Naive thymus-derived CD8-positive, alpha-beta T cell (primary cell): ENCODE data around the gene NT5C1A. TPM values are rescaled to one million over a fixed set of nuclear protein-coding genes. Genes with fewer than 3 reads are reported as not detected.

ENCODE experiments used
- ATAC-seq, 2 donors: fragments of 150-1000 bp; cut with Tn5 transposase in 1 of 2; sonication (Bioruptor Pico), chemical (Tn5 transposase) in 1 of 2; 1 replicate in 1 of 2; 2 replicates in 1 of 2; pipeline ENCODE4 v1.10.0; 2021; ENCODE audit warnings: mild to moderate bottlenecking in 2 of 2, moderate library complexity in 2 of 2
- POLR2A ChIA-PET: fragments of 350-600 bp; sonication (Branson Sonifier 250); formaldehyde crosslinking; loops from one replicate; lab custom pipeline; 2021; ENCODE audit warnings: antibody characterized with exemption; lab: Charles Lee
- DNase-seq, 10 donors: peaks; one replicate each; pipeline versions ENCODE4 v3.0.0 to v3.0.0-alpha.2; 2020 to 2022
- H3K27ac Mint-ChIP-seq, 10 donors: one replicate each; pipeline ENCODE4 v1.8.0; 2020 to 2022; ENCODE audit warnings: mild to moderate bottlenecking in 10 of 10, mixed read lengths in 10 of 10, moderate library complexity in 4 of 10, inconsistent platforms in 1 of 10
- H3K27me3 Mint-ChIP-seq, 5 donors: one replicate each; pipeline ENCODE4 v1.8.0; 2021 to 2022; ENCODE audit warnings: mixed read lengths in 5 of 5
- H3K36me3 Mint-ChIP-seq, 3 donors: one replicate each; pipeline ENCODE4 v1.8.0; 2020 to 2022; ENCODE audit warnings: mixed read lengths in 3 of 3, mild to moderate bottlenecking in 2 of 3, inconsistent platforms in 1 of 3
- H3K4me1 Mint-ChIP-seq, 4 donors: one replicate each; pipeline ENCODE4 v1.8.0; 2021 to 2022; ENCODE audit warnings: mixed read lengths in 4 of 4
- H3K4me3 Mint-ChIP-seq, 10 donors: one replicate each; pipeline ENCODE4 v1.8.0; 2020 to 2022; ENCODE audit warnings: mild to moderate bottlenecking in 10 of 10, mixed read lengths in 10 of 10, moderate library complexity in 6 of 10, inconsistent platforms in 1 of 10
- H3K9me3 Mint-ChIP-seq, 9 donors: one replicate each; pipeline ENCODE4 v1.8.0; 2020 to 2022; ENCODE audit warnings: mixed read lengths in 9 of 9, mild to moderate bottlenecking in 3 of 9, inconsistent platforms in 1 of 9, moderate library complexity in 1 of 9
- polyA plus RNA-seq, 3 donors: library from polyadenylated mRNA; unstranded; fragments of 300-500 nt; fragmentation: Illumina TruSeq; gene quantifications; one replicate each; pipeline ENCODE4 v1.2.3, GENCODE V29; 2021
- total RNA-seq, 8 experiments: library from RNA in 2 of 8; stranded (reverse) in 2 of 8; gene quantifications; one replicate each; pipeline ENCODE4 v1.2.3 and lab custom pipeline; 2021 to 2026

The NT5C1A gene
- total RNA-seq, result under 1 TPM; 0.71 to 0.88 TPM
- not detected for polyA plus RNA-seq
- 0 to 5.8 (median 1.8) reads per million in 6 experiments for total RNA-seq (lab: John Stamatoyannopoulos, UW)

GRCh38 chr1:39671793-39672550 is at the start of gene NT5C1A:
Gene NT5C1A, minus strand, starts transcription at chr1:39672107. Its CDS starts 69 bp downstream, at chr1:39672038.
- POLR2A ChIA-PET, result interaction anchor here (0.6 to 6.3 kb wide), 8 partner anchors 9 to 119 kb away, joined by 3 to 37 read pairs (median 7); partner anchors contain the start of genes HPCAL4 and PPIE
- peak in 3 of 10 donors; percentile 29 to 38 (median 32) for DNase-seq

GRCh38 chr1:39721664-39722063 is 49.8 kb upstream of the NT5C1A start:
- H3K36me3 Mint-ChIP-seq, result no peaks in the 10 kb centered on the region
- ATAC-seq (no peak), DNase-seq (no peak)
- POLR2A ChIA-PET, result no interaction called here
- H3K27ac Mint-ChIP-seq, result no peak overlapping the region
- H3K4me1 Mint-ChIP-seq, result no peaks in the 10 kb centered on the region
- H3K4me3 Mint-ChIP-seq, result no peak overlapping the region
- peaks cover 17 to 54% (median 31%) of the 10 kb centered on the region in 5 donors for H3K27me3 Mint-ChIP-seq
- no peaks in the 10 kb centered on the region for H3K9me3 Mint-ChIP-seq

More at GRCh38 chr1:39671793-39672550, at the start of gene NT5C1A:
- ATAC-seq, result peak; percentile 62
- Mint-ChIP-seq H3K27me3 (peaks cover 17 to 47% (median 33%) of the 10 kb centered on the region in 5 donors), H3K36me3 (peaks cover 0 to 4% (median 0%) of the 10 kb centered on the region in 3 donors), H3K4me3 (peak within 1 kb of the TSS; percentile 53 to 79 (median 70)), H3K27ac (peak within 1 kb of the TSS in 3 of 10 donors; percentile 11 to 68 (median 43)), H3K4me1 (peaks cover 0 to 16% (median 5%) of the 10 kb centered on the region in 4 donors), H3K9me3 (no peaks in the 10 kb centered on the region)

DNA sequence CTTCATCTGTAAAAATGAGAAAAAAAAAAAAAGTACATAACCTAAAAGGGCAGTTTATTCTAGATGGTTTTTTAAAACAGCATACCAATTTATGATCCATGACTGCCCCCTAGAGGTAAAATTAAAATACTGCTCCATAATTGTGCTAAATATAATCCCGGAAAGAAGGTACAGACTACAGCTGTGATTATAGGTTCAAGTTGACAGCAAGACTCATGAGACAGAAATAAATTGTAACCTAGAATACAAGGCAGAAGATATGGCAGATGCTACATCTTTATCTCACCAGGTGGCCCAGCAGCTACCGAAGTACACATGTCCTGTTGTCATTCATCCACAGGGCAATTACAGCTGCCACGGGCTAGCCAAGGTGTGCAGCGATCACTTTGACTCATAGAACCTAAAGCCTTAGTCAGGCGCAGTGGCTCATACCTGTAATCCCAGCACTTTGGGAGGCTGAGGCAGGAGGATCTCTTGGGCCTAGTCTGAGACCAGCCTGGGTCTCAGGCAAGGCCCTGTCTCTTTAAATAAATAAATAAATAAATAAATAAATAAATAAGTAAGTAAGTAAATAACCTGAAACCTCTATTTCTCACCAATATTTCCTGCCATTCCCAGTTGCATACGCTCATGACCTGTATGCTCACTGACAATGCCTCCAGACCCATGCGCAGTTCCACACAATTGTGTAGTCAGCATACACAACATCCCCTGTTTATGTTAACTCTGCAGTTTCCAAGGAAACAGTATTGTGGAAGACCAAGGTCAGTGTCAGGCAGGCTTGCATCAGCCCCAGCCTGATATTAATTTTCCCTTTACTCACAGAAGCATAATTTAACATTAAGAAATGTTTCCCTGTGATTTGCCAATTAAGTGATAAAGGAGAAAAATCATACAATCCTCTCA is 48.4 kb upstream of the NT5C1A start:
- Mint-ChIP-seq H3K27me3 (peaks cover 19 to 49% (median 32%) of the 10 kb centered on the region in 5 donors), H3K9me3 (no peaks in the 10 kb centered on the region), H3K27ac (peak overlapping the region in 1 of 10 donors; percentile 51), H3K36me3 (no peaks in the 10 kb centered on the region), H3K4me1 (no peaks in the 10 kb centered on the region), H3K4me3 (no peak overlapping the region)
- DNase-seq (peak in 5 of 10 donors; percentile 7 to 76 (median 75)), ATAC-seq (peak; percentile 77 to 78)
- POLR2A ChIA-PET, result interaction anchor here (0.6 to 1.7 kb wide), 3 partner anchors 48 to 115 kb away, joined by 3 to 7 read pairs (median 3); partner anchors contain the start of gene NT5C1A

- no peak overlapping the region for H3K4me3 Mint-ChIP-seq
- no peaks in the 10 kb centered on the region for H3K9me3 Mint-ChIP-seq
- ATAC-seq (no peak), DNase-seq (no peak)
- POLR2A ChIA-PET, result no interaction called here
- peaks cover 20 to 43% (median 33%) of the 10 kb centered on the region in 5 donors for H3K27me3 Mint-ChIP-seq
- no peak overlapping the region for H3K27ac Mint-ChIP-seq
- H3K4me1 Mint-ChIP-seq, result no peaks in the 10 kb centered on the region
- no peaks in the 10 kb centered on the region for H3K36me3 Mint-ChIP-seq
Observed at GRCh38 chr1:39717809-39718208, 45.9 kb upstream of the NT5C1A start.

DNA sequence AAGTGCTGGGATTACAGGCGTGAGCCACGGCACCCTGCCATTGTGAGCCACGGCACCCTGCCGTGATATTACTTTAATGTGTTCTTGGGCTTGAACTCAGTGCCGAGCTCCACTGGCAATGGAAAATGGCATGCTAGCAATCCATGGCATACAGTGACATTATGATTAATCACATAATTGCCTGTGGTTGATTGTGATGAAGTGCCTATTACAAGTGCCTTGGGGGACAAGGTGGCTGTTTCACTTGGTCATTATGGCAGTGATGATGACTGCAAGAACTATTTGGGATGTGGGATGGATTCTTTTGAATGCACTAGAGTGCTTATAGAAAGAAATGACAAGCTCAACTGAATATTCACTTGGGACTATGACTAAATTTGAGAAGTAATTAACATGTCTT is 41.6 kb upstream of the NT5C1A start:
- ATAC-seq (no peak), DNase-seq (no peak)
- Mint-ChIP-seq H3K4me1 (no peaks in the 10 kb centered on the region), H3K27ac (no peak overlapping the region), H3K4me3 (no peak overlapping the region), H3K27me3 (peaks cover 29 to 59% (median 32%) of the 10 kb centered on the region in 5 donors), H3K9me3 (no peaks in the 10 kb centered on the region), H3K36me3 (no peaks in the 10 kb centered on the region)
- POLR2A ChIA-PET, result interaction anchor here (1.4 kb wide), 1 partner anchor 40 kb away, joined by 3 read pairs; no protein-coding TSS in a partner anchor

DNA sequence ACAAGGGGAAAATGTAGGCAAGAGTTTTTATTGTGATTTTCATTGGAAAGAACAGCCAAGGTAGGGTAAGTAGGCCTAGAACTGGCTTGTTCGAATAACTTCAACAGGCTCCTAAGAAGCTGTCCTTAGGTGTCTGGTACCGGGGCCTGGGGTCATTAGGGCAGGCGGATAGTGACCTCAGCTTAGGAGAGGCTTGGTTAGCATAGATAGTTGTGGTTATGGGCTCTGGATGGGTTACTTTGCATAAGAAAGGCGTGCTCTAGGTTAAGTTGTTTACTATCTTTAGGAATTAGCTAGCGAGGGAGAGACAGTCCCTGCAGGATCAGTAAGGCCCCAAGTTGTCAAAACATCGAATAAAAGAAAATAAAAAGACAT is 40.0 kb upstream of the NT5C1A start:
- Mint-ChIP-seq H3K27me3 (peaks cover 20 to 50% (median 24%) of the 10 kb centered on the region in 5 donors), H3K27ac (no peak overlapping the region), H3K9me3 (no peaks in the 10 kb centered on the region), H3K36me3 (no peaks in the 10 kb centered on the region), H3K4me3 (no peak overlapping the region), H3K4me1 (no peaks in the 10 kb centered on the region)
- no peak for DNase-seq
- no peak for ATAC-seq
- POLR2A ChIA-PET, result no interaction called here

- no peak overlapping the region for H3K4me3 Mint-ChIP-seq
- H3K27ac Mint-ChIP-seq, result no peak overlapping the region
- H3K4me1 Mint-ChIP-seq, result no peaks in the 10 kb centered on the region
- peaks cover 15 to 49% (median 17%) of the 10 kb centered on the region in 5 donors for H3K27me3 Mint-ChIP-seq
- DNase-seq, result no peak
- H3K9me3 Mint-ChIP-seq, result no peaks in the 10 kb centered on the region
- POLR2A ChIA-PET, result no interaction called here
- ATAC-seq, result no peak
- H3K36me3 Mint-ChIP-seq, result no peaks in the 10 kb centered on the region
Observed at GRCh38 chr1:39711104-39711965, 39.4 kb upstream of the NT5C1A start.

- peaks cover 4 to 34% (median 11%) of the 10 kb centered on the region in 5 donors for H3K27me3 Mint-ChIP-seq
- POLR2A ChIA-PET, result interaction anchor here (1.1 kb wide), 1 partner anchor 16 kb away, joined by 3 read pairs; no protein-coding TSS in a partner anchor
- no peaks in the 10 kb centered on the region for H3K9me3 Mint-ChIP-seq
- H3K4me3 Mint-ChIP-seq, result no peak overlapping the region
- H3K27ac Mint-ChIP-seq, result no peak overlapping the region
- H3K4me1 Mint-ChIP-seq, result no peaks in the 10 kb centered on the region
- no peak for DNase-seq
- no peaks in the 10 kb centered on the region for H3K36me3 Mint-ChIP-seq
- no peak for ATAC-seq
Observed at GRCh38 chr1:39707506-39707905, 35.6 kb upstream of the NT5C1A start.

GRCh38 chr1:39704757-39705156 is 32.9 kb upstream of the NT5C1A start:
- DNase-seq, result no peak
- no peak for ATAC-seq
- POLR2A ChIA-PET, result no interaction called here

GRCh38 chr1:39701049-39701439 is 29.1 kb upstream of the NT5C1A start:
- POLR2A ChIA-PET, result interaction anchor here (1.3 to 1.4 kb wide), 2 partner anchors 8 to 10 kb away, joined by 4 read pairs; partner anchors contain the start of gene HPCAL4
- no peak for DNase-seq
- Mint-ChIP-seq H3K27me3 (peaks cover 0 to 26% (median 9%) of the 10 kb centered on the region in 5 donors), H3K36me3 (no peaks in the 10 kb centered on the region), H3K27ac (no peak overlapping the region), H3K4me3 (no peak overlapping the region), H3K9me3 (no peaks in the 10 kb centered on the region), H3K4me1 (peaks cover 0 to 5% (median 0%) of the 10 kb centered on the region in 4 donors)
- no peak for ATAC-seq

More at GRCh38 chr1:39704757-39705156, 32.9 kb upstream of the NT5C1A start:
- no peak overlapping the region for H3K4me3 Mint-ChIP-seq
- no peaks in the 10 kb centered on the region for H3K9me3 Mint-ChIP-seq
- H3K36me3 Mint-ChIP-seq, result no peaks in the 10 kb centered on the region
- H3K27me3 Mint-ChIP-seq, result peaks cover 5 to 34% (median 11%) of the 10 kb centered on the region in 5 donors
- H3K4me1 Mint-ChIP-seq, result peaks cover 0 to 1% (median 0%) of the 10 kb centered on the region in 4 donors
- H3K27ac Mint-ChIP-seq, result no peak overlapping the region

GRCh38 chr1:39700348-39700747 is 28.4 kb upstream of the NT5C1A start:
- Mint-ChIP-seq H3K4me3 (no peak overlapping the region), H3K9me3 (no peaks in the 10 kb centered on the region), H3K27ac (no peak overlapping the region), H3K27me3 (peaks cover 0 to 26% (median 9%) of the 10 kb centered on the region in 5 donors), H3K36me3 (no peaks in the 10 kb centered on the region), H3K4me1 (peaks cover 0 to 5% (median 0%) of the 10 kb centered on the region in 4 donors)
- POLR2A ChIA-PET, result interaction anchor here (1.3 kb wide), 1 partner anchor 7 kb away, joined by 4 read pairs; no protein-coding TSS in a partner anchor
- DNase-seq (no peak), ATAC-seq (no peak)
